T-helper 2 cell treated with Interferon-gamma antibody and Interleukin-4, amounts not matched to agents 5 μg/mL and 100 μg/mL, for 36 hours (primary cell): Measurements from ENCODE around the gene KIF12.

Source experiments
- DNase-seq: peaks from one replicate; pipeline ENCODE4 v3.0.0; 2021; ENCODE audit warnings: low spot score
- H3K27ac Mint-ChIP-seq: one replicate; pipeline ENCODE4 v1.8.0; 2021; ENCODE audit warnings: mild to moderate bottlenecking, mixed read lengths
- H3K27me3 Mint-ChIP-seq: one replicate; pipeline ENCODE4 v1.8.0; 2021; ENCODE audit warnings: low read depth, mixed read lengths
- H3K36me3 Mint-ChIP-seq: one replicate; pipeline ENCODE4 v1.8.0; 2021; ENCODE audit warnings: low read depth, mixed read lengths
- H3K4me1 Mint-ChIP-seq: one replicate; pipeline ENCODE4 v1.8.0; 2021; ENCODE audit warnings: low read depth, mixed read lengths
- H3K4me3 Mint-ChIP-seq: one replicate; pipeline ENCODE4 v1.8.0; 2022; ENCODE audit warnings: mild to moderate bottlenecking, moderate library complexity, mixed read lengths
- H3K9me3 Mint-ChIP-seq: one replicate; pipeline ENCODE4 v1.8.0; 2021; ENCODE audit warnings: mixed read lengths

The KIF12 gene

GRCh38 chr9:114098936-114099668 is at the start of gene KIF12:
Gene KIF12 (minus strand): TSS chr9:114099292. CDS start chr9:114099276, 16 bp downstream.
- H3K4me3 Mint-ChIP-seq = no peak within 1 kb of the TSS
- no peaks in the 10 kb centered on the region for H3K4me1 Mint-ChIP-seq
- H3K27me3 Mint-ChIP-seq = peaks cover 21% of the 10 kb centered on the region

GRCh38 chr9:114146735-114147134 is 47.6 kb upstream of the KIF12 start:
- Mint-ChIP-seq H3K27ac (no peak overlapping the region), H3K36me3 (no peaks in the 10 kb centered on the region), H3K4me1 (no peaks in the 10 kb centered on the region), H3K9me3 (no peaks in the 10 kb centered on the region), H3K4me3 (no peak overlapping the region), H3K27me3 (peaks cover 3% of the 10 kb centered on the region)
- DNase-seq = no peak

More at GRCh38 chr9:114098936-114099668, at the start of gene KIF12:
- H3K36me3 Mint-ChIP-seq = no peaks in the 10 kb centered on the region
- no peak within 1 kb of the TSS for H3K27ac Mint-ChIP-seq
- H3K9me3 Mint-ChIP-seq = peaks cover 4% of the 10 kb centered on the region
- no peak for DNase-seq

- no peak overlapping the region for H3K4me3 Mint-ChIP-seq
- peaks cover 8% of the 10 kb centered on the region for H3K27me3 Mint-ChIP-seq
- H3K36me3 Mint-ChIP-seq = no peaks in the 10 kb centered on the region
- H3K4me1 Mint-ChIP-seq = no peaks in the 10 kb centered on the region
- H3K27ac Mint-ChIP-seq = no peak overlapping the region
- no peaks in the 10 kb centered on the region for H3K9me3 Mint-ChIP-seq
- DNase-seq = no peak
These were observed 44.1 kb upstream of the KIF12 start for GRCh38 chr9:114143234-114143633.

GRCh38 chr9:114141553-114142402 is 42.7 kb upstream of the KIF12 start:
- peaks cover 8% of the 10 kb centered on the region for H3K27me3 Mint-ChIP-seq
- H3K36me3 Mint-ChIP-seq = no peaks in the 10 kb centered on the region
- no peak overlapping the region for H3K27ac Mint-ChIP-seq

GRCh38 chr9:114140850-114141249 is 41.8 kb upstream of the KIF12 start:
- no peak for DNase-seq
- Mint-ChIP-seq H3K36me3 (no peaks in the 10 kb centered on the region), H3K27ac (no peak overlapping the region), H3K27me3 (peaks cover 8% of the 10 kb centered on the region), H3K4me1 (no peaks in the 10 kb centered on the region), H3K4me3 (no peak overlapping the region), H3K9me3 (no peaks in the 10 kb centered on the region)

More at GRCh38 chr9:114141553-114142402, 42.7 kb upstream of the KIF12 start:
- no peak for DNase-seq
- Mint-ChIP-seq H3K4me3 (no peak overlapping the region), H3K9me3 (no peaks in the 10 kb centered on the region), H3K4me1 (no peaks in the 10 kb centered on the region)

GRCh38 chr9:114140401-114140800 is 41.3 kb upstream of the KIF12 start:
- no peaks in the 10 kb centered on the region for H3K36me3 Mint-ChIP-seq
- H3K27me3 Mint-ChIP-seq = peaks cover 8% of the 10 kb centered on the region
- H3K4me3 Mint-ChIP-seq = no peak overlapping the region

GRCh38 chr9:114139071-114139470 is 40.0 kb upstream of the KIF12 start:
- no peak for DNase-seq
- H3K27me3 Mint-ChIP-seq = peaks cover 8% of the 10 kb centered on the region
- H3K4me3 Mint-ChIP-seq = no peak overlapping the region
- no peaks in the 10 kb centered on the region for H3K4me1 Mint-ChIP-seq
- no peaks in the 10 kb centered on the region for H3K36me3 Mint-ChIP-seq
- H3K9me3 Mint-ChIP-seq = no peaks in the 10 kb centered on the region
- H3K27ac Mint-ChIP-seq = no peak overlapping the region

More at GRCh38 chr9:114140401-114140800, 41.3 kb upstream of the KIF12 start:
- no peaks in the 10 kb centered on the region for H3K4me1 Mint-ChIP-seq
- no peak for DNase-seq
- H3K27ac Mint-ChIP-seq = no peak overlapping the region
- H3K9me3 Mint-ChIP-seq = no peaks in the 10 kb centered on the region

GRCh38 chr9:114138552-114138971 is 39.5 kb upstream of the KIF12 start:
- H3K4me1 Mint-ChIP-seq = no peaks in the 10 kb centered on the region
- H3K4me3 Mint-ChIP-seq = no peak overlapping the region
- H3K27ac Mint-ChIP-seq = no peak overlapping the region
- H3K36me3 Mint-ChIP-seq = no peaks in the 10 kb centered on the region
- no peak for DNase-seq
- H3K27me3 Mint-ChIP-seq = peaks cover 8% of the 10 kb centered on the region
- H3K9me3 Mint-ChIP-seq = no peaks in the 10 kb centered on the region

GRCh38 chr9:114137831-114138230 is 38.7 kb upstream of the KIF12 start:
- Mint-ChIP-seq H3K36me3 (no peaks in the 10 kb centered on the region), H3K9me3 (no peaks in the 10 kb centered on the region), H3K4me1 (no peaks in the 10 kb centered on the region), H3K4me3 (no peak overlapping the region), H3K27ac (no peak overlapping the region), H3K27me3 (peaks cover 8% of the 10 kb centered on the region)
- no peak for DNase-seq

GRCh38 chr9:114134827-114135396 is 35.8 kb upstream of the KIF12 start:
- Mint-ChIP-seq H3K9me3 (no peaks in the 10 kb centered on the region), H3K27me3 (peaks cover under 1% of the 10 kb centered on the region)
- no peak for DNase-seq

GRCh38 chr9:114132550-114132918 is 33.4 kb upstream of the KIF12 start:
- Mint-ChIP-seq H3K27ac (no peak overlapping the region), H3K36me3 (no peaks in the 10 kb centered on the region), H3K4me3 (no peak overlapping the region), H3K9me3 (no peaks in the 10 kb centered on the region), H3K27me3 (no peaks in the 10 kb centered on the region), H3K4me1 (no peaks in the 10 kb centered on the region)
- no peak for DNase-seq

More at GRCh38 chr9:114134827-114135396, 35.8 kb upstream of the KIF12 start:
- no peak overlapping the region for H3K27ac Mint-ChIP-seq
- H3K4me1 Mint-ChIP-seq = no peaks in the 10 kb centered on the region
- H3K36me3 Mint-ChIP-seq = no peaks in the 10 kb centered on the region
- H3K4me3 Mint-ChIP-seq = no peak overlapping the region

- no peak overlapping the region for H3K4me3 Mint-ChIP-seq
- no peaks in the 10 kb centered on the region for H3K9me3 Mint-ChIP-seq
- no peak for DNase-seq
- H3K4me1 Mint-ChIP-seq = no peaks in the 10 kb centered on the region
- no peaks in the 10 kb centered on the region for H3K27me3 Mint-ChIP-seq
- no peaks in the 10 kb centered on the region for H3K36me3 Mint-ChIP-seq
- H3K27ac Mint-ChIP-seq = no peak overlapping the region
These were observed 32.9 kb upstream of the KIF12 start for GRCh38 chr9:114131808-114132549.

GRCh38 chr9:114130624-114131277 is 31.7 kb upstream of the KIF12 start:
- no peak for DNase-seq
- no peaks in the 10 kb centered on the region for H3K9me3 Mint-ChIP-seq
- H3K4me3 Mint-ChIP-seq = no peak overlapping the region
- no peaks in the 10 kb centered on the region for H3K27me3 Mint-ChIP-seq
- no peaks in the 10 kb centered on the region for H3K4me1 Mint-ChIP-seq
- H3K27ac Mint-ChIP-seq = no peak overlapping the region
- no peaks in the 10 kb centered on the region for H3K36me3 Mint-ChIP-seq
